HG02884 (cell line): ENCODE measurements around the gene PYGB.
"Not testable (repeated sequence)": the region's sequence is repeated elsewhere in the genome, so short reads cannot be mapped to it uniquely, and the experiment has no call there.

Source experiments
- ATAC-seq: cut with Tn5 transposase; IDR thresholded peaks from one replicate; pipeline ENCODE4 v1.9.1; 2021; ENCODE audit warnings: mild to moderate bottlenecking, moderate library complexity; ENCODE audit not compliant: unreplicated experiment

Gene PYGB

DNA sequence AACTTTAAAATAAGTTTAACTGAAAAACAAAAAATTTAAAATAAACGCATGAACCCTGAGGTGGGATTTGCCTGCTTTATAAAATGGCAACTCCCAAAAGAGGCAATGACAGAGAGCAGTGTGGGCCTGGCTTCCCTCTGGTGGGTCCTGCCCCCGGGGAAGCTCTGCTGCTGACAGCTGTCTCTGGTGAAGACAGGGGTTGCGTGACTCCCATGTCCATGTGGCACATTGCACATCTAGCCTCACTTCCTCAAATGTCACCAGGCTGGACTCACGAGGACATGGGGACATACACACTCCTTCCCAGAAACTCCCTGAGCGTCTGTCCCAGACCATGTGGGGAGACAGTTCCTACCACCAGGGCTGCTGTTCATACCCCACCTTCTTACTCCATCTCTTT lies 76.5 kb downstream of the PYGB start:
- no peak for ATAC-seq

DNA sequence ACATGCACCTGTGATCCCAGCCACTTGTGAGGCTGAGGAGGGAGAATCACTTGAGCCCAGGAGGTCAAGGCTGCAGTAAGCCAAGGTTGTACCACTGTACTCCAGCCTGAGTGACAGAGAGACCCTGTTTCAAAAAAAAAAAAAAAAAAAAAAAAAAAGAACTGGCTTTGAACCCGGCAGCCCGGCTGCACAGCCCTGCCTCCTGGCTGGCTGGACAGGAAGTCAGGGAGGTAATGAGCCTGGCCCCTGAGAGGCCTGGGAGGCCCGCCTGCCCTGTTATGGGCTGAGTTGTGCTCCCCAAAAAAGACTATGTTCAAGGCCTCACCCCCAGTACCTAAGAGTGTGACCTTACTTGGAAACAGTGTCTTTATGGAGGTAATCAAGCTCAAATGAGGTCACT lies 77.2 kb downstream of the PYGB start:
- no peak for ATAC-seq

DNA sequence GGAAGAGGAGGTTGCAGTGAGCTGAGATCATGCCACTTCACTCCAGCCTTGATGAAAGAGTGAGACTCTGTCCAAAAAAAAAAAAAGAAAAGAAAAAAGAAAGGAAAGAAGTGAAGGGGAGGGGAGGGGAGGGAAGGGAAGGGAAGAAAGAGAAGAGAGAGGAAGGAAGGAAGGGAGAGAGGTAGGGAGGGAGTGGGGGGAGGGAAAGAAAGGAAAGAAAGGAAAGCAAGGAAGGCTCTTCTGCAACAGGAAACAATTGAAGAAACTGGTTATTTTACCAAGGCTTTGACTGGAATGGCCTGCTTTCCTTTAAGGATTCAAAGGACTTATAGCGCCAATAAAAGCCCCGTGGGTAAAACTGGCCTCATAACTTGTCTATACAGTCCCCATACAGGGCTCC lies 78.1 kb downstream of the PYGB start:
- ATAC-seq: no peak

GRCh38 chr20:25327521-25328235 lies 79.8 kb downstream of the PYGB start:
- no peak for ATAC-seq

GRCh38 chr20:25328954-25329498 lies 81.1 kb downstream of the PYGB start:
- ATAC-seq: no peak

DNA sequence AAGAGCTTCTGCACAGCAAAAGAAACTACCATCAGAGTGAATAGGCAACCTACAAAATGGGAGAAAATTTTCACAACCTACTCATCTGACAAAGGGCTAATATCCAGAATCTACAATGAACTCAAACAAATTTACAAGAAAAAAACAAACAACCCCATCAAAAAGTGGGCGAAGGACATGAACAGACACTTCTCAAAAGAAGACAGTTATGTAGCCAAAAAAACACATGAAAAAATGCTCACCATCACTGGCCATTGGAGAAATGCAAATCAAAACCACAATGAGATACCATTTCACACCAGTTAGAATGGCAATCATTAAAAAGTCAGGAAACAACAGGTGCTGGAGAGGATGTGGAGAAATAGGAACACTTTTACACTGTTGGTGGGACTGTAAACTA lies 87.1 kb downstream of the PYGB start:
- not testable (repeated sequence) for ATAC-seq

- ATAC-seq: no peak
Measured at GRCh38 chr20:25336561-25337422, 88.9 kb downstream of the PYGB start.

DNA sequence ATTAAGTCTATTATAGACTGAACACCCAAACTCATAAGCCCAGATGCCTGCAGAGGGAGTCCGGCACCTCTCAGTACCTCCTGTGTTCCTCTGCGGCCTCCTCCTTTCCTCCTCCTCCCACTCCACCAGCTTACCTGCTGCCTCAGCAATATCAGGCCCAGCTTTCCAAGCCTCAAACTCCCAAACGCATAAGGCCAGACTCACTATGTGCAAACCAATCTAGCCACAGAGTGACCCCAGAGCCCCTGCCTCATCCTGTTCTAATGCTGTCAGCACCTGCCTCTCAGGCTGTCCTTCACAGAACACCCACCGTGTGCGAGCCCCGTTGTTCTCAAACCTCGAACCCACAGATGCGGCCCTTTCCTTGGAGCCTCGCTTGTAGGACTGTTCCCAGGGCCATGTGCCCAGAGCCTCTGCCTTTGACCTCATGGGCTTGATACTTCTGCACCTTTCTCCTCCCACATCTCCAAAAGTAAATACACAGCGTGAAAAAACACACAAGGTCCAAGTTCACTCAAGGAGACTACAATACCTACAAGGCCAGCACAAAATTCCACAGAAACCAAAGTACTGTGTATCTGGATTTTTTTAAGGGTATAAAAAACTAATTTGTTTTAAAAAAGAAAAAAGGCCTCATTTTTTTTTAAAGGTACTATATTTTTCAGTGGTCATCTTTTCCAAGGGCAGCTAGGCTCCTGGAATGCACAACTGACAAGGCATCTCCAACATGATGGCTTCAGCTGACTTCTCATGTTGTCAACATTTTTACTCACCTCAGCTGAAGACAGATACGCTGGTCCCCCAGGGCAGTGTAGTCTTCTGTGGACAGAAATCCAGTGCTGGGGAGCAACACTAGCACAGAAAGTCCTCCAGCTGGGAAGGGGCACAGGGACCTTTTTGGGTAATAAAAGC lies 90.5 kb downstream of the PYGB start:
- no peak for ATAC-seq

- ATAC-seq: no peak
Measured at GRCh38 chr20:25339608-25340007, 91.7 kb downstream of the PYGB start.

DNA sequence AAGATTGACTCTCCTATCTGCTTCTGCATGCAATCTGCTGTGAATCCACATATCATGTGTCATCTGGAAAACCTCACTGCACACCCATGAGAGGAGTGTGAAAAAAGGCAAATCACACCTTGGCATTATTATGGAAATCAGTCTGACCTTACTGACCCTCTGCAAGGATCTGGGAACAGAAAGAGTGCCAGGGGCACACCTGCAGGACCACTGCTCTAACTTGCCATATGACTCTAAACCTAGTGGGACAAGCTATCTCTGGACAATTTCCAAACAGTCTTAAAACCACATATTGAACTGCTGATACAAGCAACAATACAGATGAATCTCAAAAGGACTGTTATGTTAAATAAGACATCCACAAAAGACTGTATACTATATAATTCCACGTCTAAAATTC lies 92.5 kb downstream of the PYGB start:
- no peak for ATAC-seq

GRCh38 chr20:25341716-25342680 lies 94.1 kb downstream of the PYGB start:
- no peak for ATAC-seq

DNA sequence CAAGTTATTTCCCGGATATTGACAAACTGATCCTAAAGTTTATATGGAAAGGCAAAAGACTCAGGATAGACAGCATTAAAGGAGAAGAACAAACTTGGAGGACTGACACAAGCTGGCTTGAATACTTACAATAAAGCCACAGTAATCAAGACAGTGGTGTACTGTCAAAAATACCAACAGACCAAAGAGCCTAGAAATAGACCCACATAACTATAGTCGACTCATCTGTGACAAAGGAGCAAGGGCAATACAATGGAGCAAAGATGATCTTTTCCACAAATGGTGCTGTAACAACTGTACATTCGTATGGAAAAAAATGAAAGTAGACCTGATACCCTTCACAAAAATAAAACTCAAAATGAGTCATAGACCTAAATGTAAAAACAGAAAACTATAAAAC lies 96.7 kb downstream of the PYGB start:
- no peak for ATAC-seq

- no peak for ATAC-seq
Measured at GRCh38 chr20:25345721-25346120, 97.8 kb downstream of the PYGB start.

DNA sequence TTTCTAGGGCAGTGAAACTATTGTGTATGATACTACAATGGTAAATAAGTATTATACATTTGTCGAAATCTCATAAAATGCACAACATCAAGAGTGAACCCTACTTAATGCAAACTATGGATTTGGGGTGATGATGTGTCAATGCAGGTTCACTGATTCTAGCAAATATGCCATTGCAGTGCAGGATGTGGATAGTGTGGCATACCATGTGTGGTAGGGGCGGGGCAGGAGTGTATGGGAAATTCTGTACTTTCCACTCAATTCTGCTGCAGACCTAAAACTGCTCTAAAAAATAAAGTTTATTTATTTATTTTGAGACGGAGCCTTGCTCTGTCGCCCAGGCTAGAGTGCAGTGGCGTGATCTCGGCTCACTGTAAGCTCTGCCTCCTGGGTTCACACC lies 98.5 kb downstream of the PYGB start:
- no peak for ATAC-seq
